GM12878 (cell line): ENCODE results near the gene CCT6A. TPM values are rescaled to one million over a fixed set of nuclear protein-coding genes. Genes with fewer than 3 reads are reported as not detected.

Source experiments
- ATAC-seq: fragments of 200-7000 bp; cut with Tn5 transposase; 3 replicates; pipeline ENCODE4 v1.9.1; 2020; ENCODE audit warnings: mild to moderate bottlenecking, moderate library complexity
- BruUV-seq: library from RNA; stranded (reverse); fragments of 400-500 nt; replicated peaks from 2 replicates; lab custom pipeline; 2021; lab: Mats Ljungman, UMichigan
- CTCF ChIA-PET: fragments of 300-600 bp; sonication (Branson Sonifier 250); formaldehyde crosslinking; extraction: SDS; loops from one replicate; lab custom pipeline; 2021; ENCODE audit warnings: inconsistent platforms; lab: Yijun Ruan, JAX
- POLR2A ChIA-PET: fragments of 350-600 bp; formaldehyde crosslinking; extraction: SDS; loops from one replicate; lab custom pipeline; 2021; ENCODE audit warnings: inconsistent platforms; lab: Charles Lee
- RAD21 ChIA-PET: fragments of 300-600 bp; sonication (Branson Sonifier 250); formaldehyde crosslinking; loops from one replicate; lab custom pipeline; 2023; ENCODE audit warnings: antibody characterized with exemption; ENCODE audit not compliant: unreplicated experiment; lab: Charles Lee
- SMC1A ChIA-PET: fragments of 300-600 bp; sonication (Branson Sonifier 250); formaldehyde crosslinking; loops from one replicate; lab custom pipeline; 2023; ENCODE audit not compliant: unreplicated experiment, uncharacterized antibody; lab: Charles Lee
- DNase-seq: peaks from one replicate; pipeline ENCODE4 v3.0.0-alpha.2; 2011; ENCODE audit warnings: low read depth, low spot score
- FAIRE-seq: peaks from 3 replicates; lab custom pipeline; 2011; peaks lifted over from hg19 to GRCh38; lab: Jason Lieb, UNC
- H2AFZ ChIP-seq: 2 replicates; pipeline ENCODE4 v1.6.0; 2011; ENCODE audit warnings: low read depth, low read length, control low read depth; ENCODE audit not compliant: control insufficient read depth
- H3K27ac ChIP-seq: 2 replicates; pipeline ENCODE4 v1.5.1; 2011; ENCODE audit warnings: control low read depth; ENCODE audit not compliant: control insufficient read depth, insufficient read depth
- H3K27me3 ChIP-seq, 2 experiments: replicated peaks in 1 of 2; 2 replicates each; pipeline versions ENCODE4 v1.6.0 to v1.6.1; 2011; ENCODE audit warnings: low read length in 1 of 2; ENCODE audit not compliant: control insufficient read depth in 2 of 2, insufficient read depth in 2 of 2
- H3K36me3 ChIP-seq, 2 experiments: 2 replicates each; pipeline ENCODE4 v1.5.1; 2011; ENCODE audit warnings: low read length in 1 of 2; ENCODE audit not compliant: control insufficient read depth in 2 of 2, insufficient read depth in 2 of 2
- H3K4me1 ChIP-seq: 2 replicates; pipeline ENCODE4 v1.6.1; 2011; ENCODE audit warnings: mild to moderate bottlenecking, low read length, moderate library complexity, mixed read lengths; ENCODE audit not compliant: control insufficient read depth, insufficient read depth
- H3K4me2 ChIP-seq: 2 replicates; pipeline ENCODE4 v1.6.0; 2011; ENCODE audit warnings: control low read depth; ENCODE audit not compliant: control insufficient read depth, insufficient read depth
- H3K4me3 ChIP-seq: fragments of 200-600 bp; sonication (generic); 2 replicates; pipeline ENCODE4 v1.5.1; 2016
- H3K79me2 ChIP-seq: 2 replicates; pipeline ENCODE4 v1.6.0; 2011; ENCODE audit warnings: low read length; ENCODE audit not compliant: control insufficient read depth, insufficient read depth
- H3K9ac ChIP-seq: 2 replicates; pipeline ENCODE4 v1.8.0; 2011; ENCODE audit warnings: low read length, control low read depth, mixed read lengths; ENCODE audit not compliant: control insufficient read depth, insufficient read depth
- H3K9me3 ChIP-seq: replicated peaks from 3 replicates; pipeline ENCODE4 v1.5.1; 2011; ENCODE audit warnings: mild to moderate bottlenecking, low read length; ENCODE audit not compliant: control insufficient read depth, insufficient read depth
- H4K20me1 ChIP-seq: 2 replicates; pipeline ENCODE4 v1.6.0; 2011; ENCODE audit not compliant: control insufficient read depth, insufficient read depth
- BCL11A ChIP-seq: IDR thresholded peaks from 2 replicates; pipeline ENCODE4 v1.6.1; 2011; ENCODE audit warnings: low read depth, low read length
- CUX1 ChIP-seq: IDR thresholded peaks from 2 replicates; pipeline ENCODE4 v1.6.1; 2012; ENCODE audit warnings: improper control_type of control experiment, low read depth, low read length; ENCODE audit not compliant: insufficient replicate concordance
- ETV6 ChIP-seq, 2 experiments: fragments of 450-650 bp in 1 of 2; IDR thresholded peaks in 1 of 2; conservative IDR thresholded peaks in 1 of 2; 2 replicates each; pipeline ENCODE4 v1.6.1; 2014; ENCODE audit warnings: antibody characterized with exemption in 1 of 2, borderline replicate concordance in 1 of 2, low read depth in 1 of 2, mild to moderate bottlenecking in 1 of 2, moderate library complexity in 1 of 2
- FOS ChIP-seq: IDR thresholded peaks from 3 replicates; pipeline ENCODE4 v1.6.1; 2011; ENCODE audit warnings: borderline replicate concordance; ENCODE audit not compliant: insufficient read length; ENCODE audit errors: extremely low read depth
- HCFC1 ChIP-seq: fragments of 150-350 bp; IDR thresholded peaks from 2 replicates; pipeline ENCODE4 v1.6.1; 2014; ENCODE audit warnings: low read length
- KAT2A ChIP-seq: conservative IDR thresholded peaks from 2 replicates; pipeline ENCODE4 v1.6.1; 2011; ENCODE audit warnings: low read depth, low read length; ENCODE audit not compliant: control insufficient read depth
- PML ChIP-seq: IDR thresholded peaks from 2 replicates; pipeline ENCODE4 v1.6.1; 2012; ENCODE audit warnings: low read length, inconsistent platforms
- POLR2A ChIP-seq: IDR thresholded peaks from 2 replicates; pipeline ENCODE4 v1.6.1; 2011; ENCODE audit warnings: low read depth, mild to moderate bottlenecking, low read length
- TBL1XR1 ChIP-seq: IDR thresholded peaks from 2 replicates; pipeline ENCODE4 v1.6.1; 2012; ENCODE audit warnings: low read depth, low read length, improper control_type of control experiment
- TCF7 ChIP-seq: IDR thresholded peaks from 2 replicates; pipeline ENCODE4 v1.6.1; 2014; ENCODE audit warnings: antibody characterized with exemption, borderline replicate concordance
- WRNIP1 ChIP-seq: IDR thresholded peaks from 2 replicates; pipeline ENCODE4 v1.6.1; 2011; ENCODE audit warnings: low read depth, low read length, improper control_type of control experiment, borderline replicate concordance
- YY1 ChIP-seq: IDR thresholded peaks from 2 replicates; pipeline ENCODE4 v1.6.1; 2011; ENCODE audit warnings: low read depth, mild to moderate bottlenecking, low read length
- ZNF207 ChIP-seq: fragments of 450-650 bp; IDR thresholded peaks from 2 replicates; pipeline ENCODE4 v1.6.1; 2014; ENCODE audit warnings: antibody characterized with exemption, mild to moderate bottlenecking, borderline replicate concordance
- WGBS: methylation state at CpG from one replicate; pipeline ENCODE4 v1.1.6; 2016; ENCODE audit warnings: low lambda C conversion rate; ENCODE audit not compliant: insufficient replicate concordance, insufficient coverage; ENCODE audit errors: missing lambda C conversion rate; 5-methylcytosine and 5-hydroxymethylcytosine counted together
- in situ Hi-C: fragments of 300-500 bp; cut with MboI; formaldehyde crosslinking; loops from 9 replicates; pipeline ENCODE4 v1.14.3; 2018; ENCODE audit warnings: mixed read lengths
- intact Hi-C: fragments of 100-400 bp; cut with micrococcal nuclease; formaldehyde crosslinking; loops from one replicate; pipeline ENCODE4 v1.14.2; 2022; ENCODE audit not compliant: unreplicated experiment
- polyA plus RNA-seq, 11 experiments: library from polyadenylated mRNA; depleted of rRNA in 4 of 11; unstranded in 6 of 11; stranded (reverse) in 5 of 11; fragments of >200 nt; fragmentation: Nextera tagmentation in 4 of 11; fragmentation: Illumina TruSeq in 1 of 11; extraction: Ambion mirVana in 4 of 11; extraction: Trizol in 1 of 11; gene quantifications; 1 replicate in 1 of 11; 2 replicates in 10 of 11; pipeline versions ENCODE4 v1.2.1 to v1.2.3, GENCODE V29; 2011 to 2016; ENCODE audit warnings: inconsistent platforms in 2 of 11, missing spikeins in 2 of 11, low read depth in 1 of 11
- total RNA-seq, 4 experiments: library from RNA; depleted of rRNA in 3 of 4; stranded (reverse); fragments of >200 nt in 3 of 4; fragmentation: Illumina TruSeq in 1 of 4; extraction: Trizol in 1 of 4; gene quantifications; 2 replicates each; pipeline versions ENCODE4 v1.2.1 to v1.2.3, GENCODE V29; 2013 to 2021

Gene CCT6A
- total and polyA plus RNA-seq, 10 of the 15 experiments (the other 5 are each of a cell fraction or from before 2014, with no cell fraction given): 191 to 480 (median 296) TPM

- Histone ChIP-seq H4K20me1 (no peaks in the 10 kb centered on the region), H3K27ac (no peak overlapping the region), H2AFZ (no peak overlapping the region), H3K9ac (no peak overlapping the region), H3K27me3 (no peaks in the 10 kb centered on the region), H3K79me2 (peaks cover 22% of the 10 kb centered on the region), H3K4me2 (no peak overlapping the region), H3K9me3 (no peaks in the 10 kb centered on the region), H3K4me1 (no peaks in the 10 kb centered on the region), H3K4me3 (no peak overlapping the region), H3K36me3 (no peaks in the 10 kb centered on the region)
- BruUV-seq: no TSS peak
- 82% methylated on average over 5 of the region's 5 CpGs for WGBS
- ChIA-PET POLR2A (interaction anchor here (1.0 kb wide), 1 partner anchor 15 kb away, joined by 7 read pairs; no protein-coding TSS in a partner anchor), CTCF (interaction anchor here (1.2 kb wide), 1 partner anchor 28 kb away, joined by 3 read pairs; no protein-coding TSS in a partner anchor), RAD21 (no interaction called here), SMC1A (interaction anchor here (0.6 to 1.4 kb wide), 2 partner anchors 13 to 19 kb away, joined by 3 to 4 read pairs; no protein-coding TSS in a partner anchor)
- in situ Hi-C loops: no loop called here
- FAIRE-seq (no peak), ATAC-seq (no peak), DNase-seq (no peak)
- no peak for TF ChIP-seq WRNIP1
- no peak for TF ChIP-seq PML
- TF ChIP-seq YY1: no peak
- no peak for TF ChIP-seq FOS
- no peak for TF ChIP-seq TBL1XR1
- TF ChIP-seq ZNF207: no peak
- TF ChIP-seq POLR2A: no peak
- no peak for TF ChIP-seq BCL11A
- no peak for TF ChIP-seq HCFC1
- no peak for TF ChIP-seq TCF7
- TF ChIP-seq KAT2A: no peak
- no peak for TF ChIP-seq CUX1
- TF ChIP-seq ETV6 (conservative IDR thresholded peaks at IDR 0.05 in 1 of 2, IDR thresholded peaks at IDR 0.05 in 1 of 2; ENCODE audit: borderline replicate concordance in 1 of 2, low read depth in 1 of 2): no peak
- intact Hi-C loops: no loop called here
Observed at GRCh38 chr7:56046721-56047445, 4.7 kb upstream of the CCT6A start.
